ENCODE data around the gene DCC. TPM values are rescaled to one million over a fixed set of nuclear protein-coding genes. Genes with fewer than 3 reads are reported as not detected.
A peak's percentile ranks its signal among the peaks of the same experiment; 100 is the strongest.

DCC gene
- total RNA-seq, 1 donor from 2014 or later, result 5.6 TPM

GRCh38 chr18:52570975-52571374 is 231.0 kb downstream of the DCC start:
- no peaks in the 10 kb centered on the region for H3K36me3 Mint-ChIP-seq (ENCODE audit: unreplicated experiment)
- TF ChIP-seq CTCF (IDR thresholded peaks at IDR 0.05; ENCODE audit: partially characterized antibody, unreplicated experiment), result no peak
- H3K27me3 Mint-ChIP-seq (ENCODE audit: unreplicated experiment), result no peaks in the 10 kb centered on the region
- H3K4me1 Mint-ChIP-seq (ENCODE audit: low read depth, unreplicated experiment), result peaks cover 6% of the 10 kb centered on the region
- DNase-seq, result no peak
- no peak overlapping the region for H3K4me3 Mint-ChIP-seq (ENCODE audit: unreplicated experiment)
- H3K9me3 Mint-ChIP-seq (ENCODE audit: unreplicated experiment), result peaks cover 2% of the 10 kb centered on the region
- H3K27ac Mint-ChIP-seq (ENCODE audit: unreplicated experiment), result no peak overlapping the region

GRCh38 chr18:52572036-52573000 is 232.3 kb downstream of the DCC start:
- Mint-ChIP-seq H3K4me1 (ENCODE audit: low read depth, unreplicated experiment) (peaks cover 6% of the 10 kb centered on the region), H3K27ac (ENCODE audit: unreplicated experiment) (peak overlapping the region; percentile 56)

GRCh38 chr18:52577795-52578194 is 237.8 kb downstream of the DCC start:
- Mint-ChIP-seq H3K27me3 (ENCODE audit: unreplicated experiment) (peaks cover 2% of the 10 kb centered on the region), H3K27ac (ENCODE audit: unreplicated experiment) (no peak overlapping the region), H3K9me3 (ENCODE audit: unreplicated experiment) (no peaks in the 10 kb centered on the region), H3K4me3 (ENCODE audit: unreplicated experiment) (no peak overlapping the region), H3K4me1 (ENCODE audit: low read depth, unreplicated experiment) (no peaks in the 10 kb centered on the region), H3K36me3 (ENCODE audit: unreplicated experiment) (no peaks in the 10 kb centered on the region)
- no peak for DNase-seq
- TF ChIP-seq CTCF (IDR thresholded peaks at IDR 0.05; ENCODE audit: partially characterized antibody, unreplicated experiment), result no peak

More at GRCh38 chr18:52572036-52573000, 232.3 kb downstream of the DCC start:
- Mint-ChIP-seq H3K27me3 (ENCODE audit: unreplicated experiment) (peaks cover 2% of the 10 kb centered on the region), H3K9me3 (ENCODE audit: unreplicated experiment) (no peaks in the 10 kb centered on the region), H3K4me3 (ENCODE audit: unreplicated experiment) (no peak overlapping the region), H3K36me3 (ENCODE audit: unreplicated experiment) (no peaks in the 10 kb centered on the region)
- TF ChIP-seq CTCF (IDR thresholded peaks at IDR 0.05; ENCODE audit: partially characterized antibody, unreplicated experiment), result no peak
- no peak for DNase-seq

- H3K27ac Mint-ChIP-seq (ENCODE audit: unreplicated experiment), result no peak overlapping the region
- peaks cover 3% of the 10 kb centered on the region for H3K27me3 Mint-ChIP-seq (ENCODE audit: unreplicated experiment)
- DNase-seq, result no peak
- no peak overlapping the region for H3K4me3 Mint-ChIP-seq (ENCODE audit: unreplicated experiment)
- no peaks in the 10 kb centered on the region for H3K36me3 Mint-ChIP-seq (ENCODE audit: unreplicated experiment)
- H3K4me1 Mint-ChIP-seq (ENCODE audit: low read depth, unreplicated experiment), result no peaks in the 10 kb centered on the region
- no peaks in the 10 kb centered on the region for H3K9me3 Mint-ChIP-seq (ENCODE audit: unreplicated experiment)
- TF ChIP-seq CTCF (IDR thresholded peaks at IDR 0.05; ENCODE audit: partially characterized antibody, unreplicated experiment), result no peak
These were observed 242.1 kb downstream of the DCC start for GRCh38 chr18:52582061-52582460.

GRCh38 chr18:52582516-52582915 is 242.5 kb downstream of the DCC start:
- no peaks in the 10 kb centered on the region for H3K36me3 Mint-ChIP-seq (ENCODE audit: unreplicated experiment)
- peaks cover 3% of the 10 kb centered on the region for H3K27me3 Mint-ChIP-seq (ENCODE audit: unreplicated experiment)
- no peaks in the 10 kb centered on the region for H3K4me1 Mint-ChIP-seq (ENCODE audit: low read depth, unreplicated experiment)
- DNase-seq, result no peak
- no peak overlapping the region for H3K4me3 Mint-ChIP-seq (ENCODE audit: unreplicated experiment)
- no peak overlapping the region for H3K27ac Mint-ChIP-seq (ENCODE audit: unreplicated experiment)
- no peak for TF ChIP-seq CTCF (IDR thresholded peaks at IDR 0.05; ENCODE audit: partially characterized antibody, unreplicated experiment)
- no peaks in the 10 kb centered on the region for H3K9me3 Mint-ChIP-seq (ENCODE audit: unreplicated experiment)
